Measurements from ENCODE around the gene EMILIN2.
"Not testable (repeated sequence)": the region's sequence is repeated elsewhere in the genome, so short reads cannot be mapped to it uniquely, and the experiment has no call there.

The EMILIN2 gene

GRCh38 chr18:2913398-2914005, 66.7 kb downstream of the EMILIN2 start:
- H3K27ac ChIP-seq, result peak overlapping the region; percentile 99
- TF ChIP-seq CTCF (IDR thresholded peaks at IDR 0.05), result no peak

GRCh38 chr18:2914185-2914880, 67.5 kb downstream of the EMILIN2 start:
- no peaks in the 10 kb centered on the region for H3K36me3 ChIP-seq (ENCODE audit: control insufficient read depth, insufficient read depth, low read length)
- H3K79me2 ChIP-seq, result peaks cover 25% of the 10 kb centered on the region
- no peaks in the 10 kb centered on the region for H3K27me3 ChIP-seq (ENCODE audit: control insufficient read depth, insufficient read depth, low read length)
- H3K4me1 ChIP-seq, result peaks cover 99% of the 10 kb centered on the region
- H3K9ac ChIP-seq, result no peak overlapping the region
- no peak overlapping the region for H3K4me3 ChIP-seq (ENCODE audit: low read depth, low read length)
- peak overlapping the region; percentile 99 for H3K27ac ChIP-seq
- H3K9me3 ChIP-seq (ENCODE audit: control insufficient read depth, low read length), result no peaks in the 10 kb centered on the region
- no peak for TF ChIP-seq CTCF (IDR thresholded peaks at IDR 0.05)
- H3K4me2 ChIP-seq (ENCODE audit: low read length), result no peak overlapping the region
- H2AFZ ChIP-seq, result no peak overlapping the region

More at GRCh38 chr18:2913398-2914005, 66.7 kb downstream of the EMILIN2 start:
- H3K4me2 ChIP-seq (ENCODE audit: low read length), result no peak overlapping the region
- no peak overlapping the region for H2AFZ ChIP-seq
- H3K4me3 ChIP-seq (ENCODE audit: low read depth, low read length), result no peak overlapping the region
- no peaks in the 10 kb centered on the region for H3K27me3 ChIP-seq (ENCODE audit: control insufficient read depth, insufficient read depth, low read length)
- no peaks in the 10 kb centered on the region for H3K9me3 ChIP-seq (ENCODE audit: control insufficient read depth, low read length)
- no peaks in the 10 kb centered on the region for H3K36me3 ChIP-seq (ENCODE audit: control insufficient read depth, insufficient read depth, low read length)
- H3K9ac ChIP-seq, result no peak overlapping the region
- H3K79me2 ChIP-seq, result peaks cover 32% of the 10 kb centered on the region
- peaks cover 99% of the 10 kb centered on the region for H3K4me1 ChIP-seq

- H3K4me3 ChIP-seq (ENCODE audit: low read depth, low read length), result no peak overlapping the region
- H3K27me3 ChIP-seq (ENCODE audit: control insufficient read depth, insufficient read depth, low read length), result no peaks in the 10 kb centered on the region
- H3K79me2 ChIP-seq, result peaks cover 21% of the 10 kb centered on the region
- H3K9me3 ChIP-seq (ENCODE audit: control insufficient read depth, low read length), result no peaks in the 10 kb centered on the region
- no peak overlapping the region for H3K9ac ChIP-seq
- no peaks in the 10 kb centered on the region for H3K36me3 ChIP-seq (ENCODE audit: control insufficient read depth, insufficient read depth, low read length)
- peak overlapping the region; percentile 99 for H3K27ac ChIP-seq
- H3K4me1 ChIP-seq, result peaks cover 98% of the 10 kb centered on the region
- H3K4me2 ChIP-seq (ENCODE audit: low read length), result no peak overlapping the region
- no peak for TF ChIP-seq CTCF (IDR thresholded peaks at IDR 0.05)
- H2AFZ ChIP-seq, result no peak overlapping the region
Measured at GRCh38 chr18:2914881-2915240, 68.1 kb downstream of the EMILIN2 start.

GRCh38 chr18:2915486-2915885, 68.7 kb downstream of the EMILIN2 start:
- not testable (repeated sequence) for H3K36me3 ChIP-seq (ENCODE audit: control insufficient read depth, insufficient read depth, low read length); H3K4me2 ChIP-seq (ENCODE audit: low read length); H2AFZ ChIP-seq

GRCh38 chr18:2916184-2916583, 69.4 kb downstream of the EMILIN2 start:
- Histone ChIP-seq H3K4me2 (ENCODE audit: low read length) (peak overlapping the region; percentile 32), H3K36me3 (ENCODE audit: control insufficient read depth, insufficient read depth, low read length) (no peaks in the 10 kb centered on the region), H2AFZ (no peak overlapping the region), H3K79me2 (peaks cover 10% of the 10 kb centered on the region), H3K27ac (peak overlapping the region; percentile 99), H3K9ac (no peak overlapping the region), H3K4me3 (ENCODE audit: low read depth, low read length) (no peak overlapping the region), H3K9me3 (ENCODE audit: control insufficient read depth, low read length) (no peaks in the 10 kb centered on the region), H3K4me1 (peaks cover 98% of the 10 kb centered on the region), H3K27me3 (ENCODE audit: control insufficient read depth, insufficient read depth, low read length) (no peaks in the 10 kb centered on the region)
- TF ChIP-seq CTCF (IDR thresholded peaks at IDR 0.05), result no peak

More at GRCh38 chr18:2915486-2915885, 68.7 kb downstream of the EMILIN2 start:
- not testable (repeated sequence) for H3K9me3 ChIP-seq (ENCODE audit: control insufficient read depth, low read length); H3K4me3 ChIP-seq (ENCODE audit: low read depth, low read length); H3K9ac ChIP-seq; H3K27me3 ChIP-seq (ENCODE audit: control insufficient read depth, insufficient read depth, low read length)
- peaks cover 15% of the 10 kb centered on the region for H3K79me2 ChIP-seq
- peak overlapping the region; percentile 99 for H3K27ac ChIP-seq
- H3K4me1 ChIP-seq, result peaks cover 98% of the 10 kb centered on the region

All from parathyroid adenoma (tissue), 2 donors.